HepG2 (cell line): ENCODE measurements around the gene AGAP3. TPM values are rescaled to one million over a fixed set of nuclear protein-coding genes. Genes with fewer than 3 reads are reported as not detected.

Experiments
- AGO1 ChIP-seq: fragments of 200-400 bp; formaldehyde crosslinking; IDR thresholded peaks from 2 replicates; pipeline ENCODE4 v1.6.1; 2017; ENCODE audit warnings: mild to moderate bottlenecking, low read depth, low read length, moderate library complexity; ENCODE audit not compliant: poor library complexity, severe bottlenecking
- FOXA3 ChIP-seq: IDR thresholded peaks from 2 replicates; pipeline ENCODE4 v1.6.1; 2016; ENCODE audit warnings: missing genetic modification reagents, missing compliant biosample characterization
- FOXO4 ChIP-seq: sonication (generic); formaldehyde crosslinking; conservative IDR thresholded peaks from 2 replicates; pipeline ENCODE4 v1.8.1; 2023; ENCODE audit warnings: missing genetic modification reagents
- HBP1 ChIP-seq: IDR thresholded peaks from 2 replicates; pipeline ENCODE4 v1.6.1; 2016; ENCODE audit warnings: low read depth, control low read depth
- HNF4A ChIP-seq: sonication (generic); formaldehyde crosslinking; IDR thresholded peaks from 2 replicates; pipeline ENCODE4 v1.4.0; 2020; ENCODE audit warnings: missing genetic modification reagents
- JARID2 ChIP-seq: sonication (generic); formaldehyde crosslinking; IDR thresholded peaks from 2 replicates; pipeline ENCODE4 v1.8.1; 2023; ENCODE audit warnings: missing genetic modification reagents, inconsistent platforms; ENCODE audit not compliant: insufficient replicate concordance
- NAIF1 ChIP-seq: sonication (generic); formaldehyde crosslinking; IDR thresholded peaks from 2 replicates; pipeline ENCODE4 v1.5.0; 2020; ENCODE audit warnings: mild to moderate bottlenecking, missing genetic modification reagents, borderline replicate concordance
- NCOA2 ChIP-seq: sonication (generic); formaldehyde crosslinking; IDR thresholded peaks from 2 replicates; pipeline ENCODE4 v1.8.0; 2022; ENCODE audit warnings: inconsistent platforms
- NFRKB ChIP-seq: fragments of 450-650 bp; IDR thresholded peaks from 2 replicates; pipeline ENCODE4 v1.6.1; 2017
- SOX5 ChIP-seq: IDR thresholded peaks from 2 replicates; pipeline ENCODE4 v1.6.1; 2016; ENCODE audit warnings: borderline replicate concordance
- SPEN ChIP-seq: sonication (generic); formaldehyde crosslinking; IDR thresholded peaks from 2 replicates; pipeline ENCODE4 v1.5.1; 2020; ENCODE audit warnings: low read depth, mild to moderate bottlenecking, missing genetic modification reagents
- SRSF4 ChIP-seq: fragments of 200-400 bp; formaldehyde crosslinking; IDR thresholded peaks from one replicate; pipeline ENCODE4 v1.6.1; 2018; ENCODE audit warnings: mild to moderate bottlenecking, low read depth, low read length, moderate library complexity; ENCODE audit not compliant: poor library complexity, severe bottlenecking
- YY1 ChIP-seq: IDR thresholded peaks from 2 replicates; pipeline ENCODE4 v1.6.1; 2011; ENCODE audit warnings: low read length, low read depth, moderate library complexity, mild to moderate bottlenecking; ENCODE audit not compliant: insufficient read depth, insufficient replicate concordance
- ZFYVE20 ChIP-seq: sonication (generic); formaldehyde crosslinking; IDR thresholded peaks from 2 replicates; pipeline ENCODE4 v1.8.0; 2023; ENCODE audit warnings: low read depth, mild to moderate bottlenecking, moderate library complexity, missing genetic modification reagents, borderline replicate concordance
- ZIK1 ChIP-seq: sonication (generic); formaldehyde crosslinking; IDR thresholded peaks from 2 replicates; pipeline ENCODE4 v1.5.0; 2020; ENCODE audit warnings: mild to moderate bottlenecking, low read depth, missing genetic modification reagents, borderline replicate concordance
- ZMAT5 ChIP-seq: sonication (generic); formaldehyde crosslinking; IDR thresholded peaks from 2 replicates; pipeline ENCODE4 v1.5.0; 2020; ENCODE audit warnings: mild to moderate bottlenecking, low read depth, missing genetic modification reagents, borderline replicate concordance
- ZNF513 ChIP-seq: sonication (generic); formaldehyde crosslinking; conservative IDR thresholded peaks from 2 replicates; pipeline ENCODE4 v1.5.0; 2020; ENCODE audit warnings: missing genetic modification reagents
- ZNF687 ChIP-seq: sonication (generic); formaldehyde crosslinking; IDR thresholded peaks from 2 replicates; pipeline ENCODE4 v1.5.1; 2020; ENCODE audit warnings: mild to moderate bottlenecking, missing genetic modification reagents, moderate library complexity
- polyA plus RNA-seq, 8 experiments: library from polyadenylated mRNA; depleted of rRNA in 3 of 8; stranded (reverse) in 7 of 8; unstranded in 1 of 8; fragments of >200 nt; fragmentation: Illumina TruSeq in 4 of 8; extraction: Trizol in 4 of 8; gene quantifications; 2 replicates each; pipeline versions ENCODE4 v1.2.1 to v1.2.3, GENCODE V29; 2011 to 2016; ENCODE audit warnings: low read depth in 4 of 8, missing spikeins in 1 of 8, mixed read lengths in 1 of 8; ENCODE audit not compliant: insufficient read depth in 1 of 8
- total RNA-seq, 5 experiments: library from RNA; depleted of rRNA; stranded (reverse); fragments of >200 nt; fragmentation: Illumina TruSeq; extraction: Trizol; gene quantifications; 2 replicates each; pipeline ENCODE4 v1.2.3, GENCODE V29; 2016; ENCODE audit warnings: low read depth in 1 of 5

AGAP3 gene
- total and polyA plus RNA-seq, 2 of the 13 experiments (the other 11 are each of a cell fraction or from before 2014, with no cell fraction given): 31.3 to 61.4 TPM

- TF ChIP-seq FOXA3 (CRISPR knock-in tag): 0 out of 2 replicates have a peak, but pooled peaks have one; percentile 3
- TF ChIP-seq ZIK1 (CRISPR knock-in tag): no peak
- TF ChIP-seq ZNF687 (CRISPR knock-in tag): peak; percentile 86
- peak; percentile 55; the same call in 1 of the 2 replicates for TF ChIP-seq HNF4A (CRISPR knock-in tag)
- TF ChIP-seq FOXO4 (CRISPR knock-in tag): no peak
- no peak for TF ChIP-seq ZNF513 (CRISPR knock-in tag)
- no peak for TF ChIP-seq NCOA2 (CRISPR knock-in tag)
- no peak for TF ChIP-seq SOX5 (CRISPR knock-in tag)
- TF ChIP-seq JARID2 (CRISPR knock-in tag): no peak
- no peak for TF ChIP-seq NAIF1 (CRISPR knock-in tag)
- peak; percentile 33 for TF ChIP-seq AGO1
- no peak for TF ChIP-seq HBP1
- TF ChIP-seq ZFYVE20 (CRISPR knock-in tag): 0 out of 2 replicates have a peak, but pooled peaks have one; percentile 40
- peak; percentile 38 for TF ChIP-seq YY1
- no peak for TF ChIP-seq SRSF4
- no peak for TF ChIP-seq NFRKB
- peak; percentile 32; the same call in 1 of the 2 replicates for TF ChIP-seq SPEN (CRISPR knock-in tag)
- TF ChIP-seq ZMAT5 (CRISPR knock-in tag): no peak
These were observed 1.2 kb downstream of the AGAP3 start (continued) for GRCh38 chr7:151087245-151088018.
